T follicular helper cell (primary cell): ENCODE data around the gene ASB16.
"Not testable (repeated sequence)": the region's sequence is repeated elsewhere in the genome, so short reads cannot be mapped to it uniquely, and the experiment has no call there.

Source experiments
- DNase-seq: peaks from one replicate; pipeline ENCODE4 v3.0.0-alpha.2; 2020; ENCODE audit warnings: low read depth

The ASB16 gene

DNA sequence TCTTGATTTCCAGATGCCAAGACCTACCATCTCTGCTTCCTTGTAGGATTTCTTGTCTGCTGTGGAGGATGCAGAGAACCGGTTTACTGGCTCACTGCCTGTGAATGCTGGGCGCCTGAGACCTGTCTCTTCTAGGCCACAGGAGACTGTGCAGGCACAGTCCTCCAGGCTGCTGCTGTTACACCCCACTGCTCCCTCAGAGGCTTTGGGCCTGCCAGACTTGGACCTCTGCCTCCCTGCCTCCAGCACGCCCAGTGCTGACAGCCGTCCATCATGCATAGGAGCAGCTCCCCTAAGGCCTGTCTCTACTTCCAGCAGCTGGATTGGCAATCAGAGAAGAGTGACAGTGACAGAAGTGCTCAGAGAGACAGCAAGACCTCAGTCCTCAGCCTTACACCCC lies 22.7 kb upstream of the ASB16 start:
- DNase-seq, result no peak

DNA sequence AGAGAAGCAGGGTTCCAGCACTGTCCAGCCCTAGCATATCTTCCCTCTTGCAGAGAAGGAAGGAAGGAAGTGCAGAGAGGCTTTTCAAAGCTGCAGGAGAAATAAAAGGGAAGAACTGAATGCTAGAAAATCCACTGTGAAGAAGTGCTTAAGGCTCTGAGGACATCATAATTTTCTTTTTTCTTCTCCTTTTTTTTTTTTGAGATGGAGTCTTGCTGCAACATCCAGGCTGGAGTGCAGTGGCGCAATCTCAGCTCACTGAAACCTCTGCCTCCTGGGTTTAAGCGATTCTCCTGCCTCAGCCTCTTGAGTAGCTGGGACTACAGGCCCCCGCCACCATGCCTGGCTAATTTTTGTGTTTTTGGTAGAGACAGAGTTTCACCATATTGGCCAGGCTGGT lies 21.4 kb upstream of the ASB16 start:
- not testable (repeated sequence) for DNase-seq

- no peak for DNase-seq
Observed at GRCh38 chr17:44149750-44150329, 20.7 kb upstream of the ASB16 start.

DNA sequence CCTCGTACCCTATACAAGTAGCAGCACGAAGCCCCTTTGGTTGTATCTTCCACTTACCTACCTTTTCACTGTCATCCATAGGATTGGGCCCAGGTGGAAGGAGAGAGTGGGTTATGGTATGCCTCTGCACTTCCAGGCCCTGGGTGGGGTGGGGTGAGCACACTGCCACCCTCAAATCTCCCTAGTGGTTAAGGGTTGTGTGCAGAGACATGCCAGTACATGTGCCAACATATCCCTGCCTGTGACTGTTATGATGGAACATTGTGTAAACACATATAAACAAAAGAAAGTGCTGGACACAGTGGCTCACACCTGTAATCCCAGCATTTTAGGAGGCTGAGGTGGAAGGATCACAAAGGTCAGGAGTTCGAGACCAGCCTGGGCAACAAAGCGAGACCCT lies 17.6 kb upstream of the ASB16 start:
- DNase-seq, result no peak

DNA sequence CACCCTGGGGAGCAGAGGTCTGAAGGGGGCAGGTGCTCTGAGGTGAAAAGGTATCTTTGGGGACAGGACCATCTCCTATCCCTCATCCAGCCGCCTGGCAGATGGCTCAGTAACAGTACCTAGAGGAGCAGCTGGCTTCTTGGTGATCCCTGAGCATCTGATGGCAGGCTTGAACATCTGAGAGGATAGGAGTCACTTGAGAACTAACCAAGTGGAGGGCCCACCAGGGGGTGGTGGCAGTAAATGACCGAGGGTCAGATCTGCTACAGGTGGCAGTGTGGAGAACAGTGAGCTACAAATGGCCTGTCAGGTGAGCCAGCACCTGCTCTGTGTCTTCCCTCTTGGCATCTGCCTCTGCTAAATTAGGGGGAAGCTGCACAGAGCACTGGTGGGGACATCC lies 15.0 kb upstream of the ASB16 start:
- no peak for DNase-seq

DNA sequence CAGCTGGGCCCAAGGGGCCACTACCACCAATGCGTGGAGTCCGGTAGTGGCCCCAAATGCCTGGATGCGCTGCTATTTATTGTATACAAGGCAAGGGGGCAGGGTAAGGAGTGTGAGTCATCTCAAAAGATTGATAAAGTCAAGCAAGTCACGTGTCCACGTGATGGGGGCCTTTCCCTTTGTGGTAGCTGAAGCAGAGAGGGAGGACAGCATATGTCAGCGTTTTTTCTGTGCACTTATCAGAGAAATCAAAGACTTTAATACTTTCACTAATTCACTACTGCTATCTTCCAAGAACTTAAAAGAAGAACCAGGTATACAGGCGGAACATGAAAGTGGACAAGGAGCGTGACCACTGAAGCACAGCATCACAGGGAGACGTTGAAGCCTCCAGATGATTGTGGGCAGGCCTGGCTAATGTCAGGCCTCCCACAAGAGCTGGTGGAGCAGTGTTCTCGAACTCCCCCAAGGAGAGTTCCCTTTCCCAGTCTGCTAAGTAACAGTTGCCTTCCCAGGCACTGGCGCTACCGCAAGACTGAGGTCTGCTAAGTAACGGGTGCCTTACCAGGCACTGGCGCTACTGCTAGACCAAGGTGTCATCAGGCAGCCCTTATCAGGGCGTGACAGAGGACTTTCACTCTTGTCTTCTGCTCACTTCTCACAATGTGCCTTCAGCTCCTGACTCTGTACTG lies 10.8 kb upstream of the ASB16 start:
- DNase-seq, result peak; percentile 20

- no peak for DNase-seq
Observed at GRCh38 chr17:44164476-44164875, 6.0 kb upstream of the ASB16 start.

- no peak for DNase-seq
Observed at GRCh38 chr17:44167181-44167861, 3.2 kb upstream of the ASB16 start.

- no peak for DNase-seq
Observed at GRCh38 chr17:44170135-44170498, 387 bp upstream of the ASB16 start.

- no peak for DNase-seq
Observed at GRCh38 chr17:44171931-44172455, 1.5 kb downstream of the ASB16 start.

DNA sequence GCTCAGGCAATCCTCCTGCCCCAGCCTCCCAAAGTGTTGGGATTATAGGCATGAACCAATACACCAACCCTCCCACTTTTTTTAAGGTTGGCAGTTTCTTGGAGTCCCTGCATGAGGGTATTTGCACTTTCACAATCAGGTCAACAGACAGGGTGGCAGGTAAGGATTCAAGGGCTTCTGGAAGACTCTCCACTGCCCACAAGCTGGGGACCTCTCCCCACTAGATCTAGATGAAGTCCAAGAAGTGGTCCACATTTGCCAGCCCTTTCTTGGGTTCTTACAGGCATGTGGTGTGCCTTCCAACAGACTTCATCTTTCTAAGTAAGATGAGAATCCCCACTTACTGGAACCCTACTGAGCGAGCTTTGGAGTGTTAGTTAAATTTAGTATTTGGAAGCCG lies 3.9 kb downstream of the ASB16 start:
- no peak for DNase-seq

GRCh38 chr17:44176257-44176656 lies 5.8 kb downstream of the ASB16 start:
- DNase-seq, result no peak

DNA sequence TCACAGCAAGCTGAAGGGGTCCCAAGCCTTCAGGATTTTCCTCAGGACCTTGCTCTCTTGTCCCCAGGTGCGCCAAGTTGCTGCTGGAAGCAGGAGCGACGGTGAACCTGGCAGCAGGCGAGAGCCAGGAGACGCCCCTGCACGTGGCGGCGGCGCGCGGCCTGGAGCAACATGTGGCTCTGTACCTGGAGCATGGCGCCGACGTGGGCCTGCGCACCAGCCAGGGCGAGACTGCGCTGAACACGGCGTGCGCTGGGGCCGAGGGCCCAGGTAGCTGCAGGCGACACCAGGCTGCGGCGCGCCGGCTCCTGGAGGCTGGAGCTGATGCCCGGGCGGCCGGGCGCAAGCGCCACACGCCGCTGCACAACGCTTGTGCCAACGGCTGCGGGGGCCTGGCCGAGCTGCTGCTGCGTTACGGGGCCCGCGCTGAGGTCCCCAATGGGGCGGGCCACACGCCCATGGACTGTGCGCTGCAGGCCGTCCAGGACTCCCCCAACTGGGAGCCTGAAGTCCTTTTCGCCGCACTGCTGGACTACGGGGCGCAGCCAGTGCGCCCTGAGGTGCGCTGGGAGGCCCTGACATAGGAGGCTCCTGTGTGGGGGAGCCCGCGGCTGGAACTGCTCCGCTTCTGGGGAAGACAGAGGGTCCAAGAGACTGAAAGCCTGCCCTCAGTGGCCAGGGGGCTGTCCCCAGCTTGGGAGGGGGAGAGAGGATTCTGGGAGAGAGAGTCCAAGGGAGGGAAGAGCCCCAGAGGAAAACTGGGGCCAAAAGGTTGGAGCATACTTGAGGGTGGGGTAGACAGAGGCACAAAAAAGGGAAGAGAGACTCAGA lies 6.4 kb downstream of the ASB16 start:
- DNase-seq, result no peak

- DNase-seq, result no peak
Observed at GRCh38 chr17:44177640-44178039, 7.1 kb downstream of the ASB16 start.

DNA sequence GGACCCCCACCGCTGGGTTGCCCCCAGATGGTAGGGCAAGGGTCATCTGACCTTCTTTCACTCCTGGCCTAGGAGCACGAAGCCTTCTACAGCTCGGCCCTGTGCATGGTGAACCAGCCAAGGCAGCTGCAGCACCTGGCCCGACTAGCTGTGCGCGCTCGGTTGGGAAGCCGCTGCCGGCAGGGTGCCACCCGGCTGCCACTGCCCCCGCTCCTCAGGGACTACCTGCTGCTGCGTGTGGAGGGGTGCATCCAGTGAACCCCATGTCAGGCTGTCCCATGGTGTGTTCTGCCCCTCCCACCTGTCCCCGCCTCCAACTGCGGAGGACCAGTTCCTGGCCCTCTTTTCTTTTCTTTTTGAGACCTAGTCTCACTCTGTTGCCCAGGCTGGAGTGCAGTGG lies 7.6 kb downstream of the ASB16 start:
- no peak for DNase-seq

DNA sequence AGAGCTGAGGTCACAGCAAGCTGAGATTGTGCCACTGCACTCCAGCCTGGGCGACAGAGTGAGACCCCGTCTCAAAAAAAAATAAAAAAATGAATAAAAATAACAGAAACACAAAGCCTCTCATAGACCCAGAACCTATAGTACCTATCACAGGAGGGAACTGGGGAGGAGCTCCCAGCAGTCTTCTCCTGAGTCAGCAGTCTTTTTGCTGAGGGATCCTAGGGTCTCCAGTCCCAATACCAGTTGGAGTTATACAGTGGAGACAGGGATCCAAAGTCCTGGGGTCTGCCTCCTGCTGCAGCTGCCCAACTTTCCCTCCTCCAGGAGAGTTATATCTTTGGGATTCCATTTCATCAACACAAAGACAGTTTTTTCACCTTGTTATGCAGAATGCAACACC lies 12.5 kb downstream of the ASB16 start:
- DNase-seq, result no peak

DNA sequence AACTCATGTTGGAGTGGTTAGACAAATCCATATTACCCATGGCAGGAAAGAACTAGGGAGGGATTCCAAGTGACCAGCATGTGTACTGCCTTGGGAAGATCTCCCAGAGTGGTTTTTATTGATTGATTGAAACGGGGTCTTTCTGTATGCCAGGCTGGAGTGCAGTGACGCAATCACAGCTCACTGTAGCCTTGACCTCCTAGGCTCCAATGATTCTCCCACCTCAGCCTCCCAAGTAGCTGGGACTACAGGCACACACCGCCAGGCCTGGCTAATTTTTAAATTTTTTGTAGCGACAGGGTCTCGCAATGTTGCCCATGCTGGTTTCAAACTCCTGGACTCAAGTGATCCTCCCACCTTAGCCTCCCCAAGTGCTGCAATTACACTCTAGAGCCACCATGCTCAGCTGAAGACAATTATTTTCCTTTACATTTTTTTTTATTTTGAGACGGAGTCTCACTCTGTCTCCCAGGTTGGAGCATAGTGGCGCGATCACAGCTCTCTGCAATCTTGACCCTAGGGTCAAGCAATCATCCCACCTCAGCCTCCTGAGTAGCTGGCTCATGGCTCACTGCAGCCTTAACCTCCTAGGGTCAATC lies 13.8 kb downstream of the ASB16 start:
- DNase-seq, result no peak

DNA sequence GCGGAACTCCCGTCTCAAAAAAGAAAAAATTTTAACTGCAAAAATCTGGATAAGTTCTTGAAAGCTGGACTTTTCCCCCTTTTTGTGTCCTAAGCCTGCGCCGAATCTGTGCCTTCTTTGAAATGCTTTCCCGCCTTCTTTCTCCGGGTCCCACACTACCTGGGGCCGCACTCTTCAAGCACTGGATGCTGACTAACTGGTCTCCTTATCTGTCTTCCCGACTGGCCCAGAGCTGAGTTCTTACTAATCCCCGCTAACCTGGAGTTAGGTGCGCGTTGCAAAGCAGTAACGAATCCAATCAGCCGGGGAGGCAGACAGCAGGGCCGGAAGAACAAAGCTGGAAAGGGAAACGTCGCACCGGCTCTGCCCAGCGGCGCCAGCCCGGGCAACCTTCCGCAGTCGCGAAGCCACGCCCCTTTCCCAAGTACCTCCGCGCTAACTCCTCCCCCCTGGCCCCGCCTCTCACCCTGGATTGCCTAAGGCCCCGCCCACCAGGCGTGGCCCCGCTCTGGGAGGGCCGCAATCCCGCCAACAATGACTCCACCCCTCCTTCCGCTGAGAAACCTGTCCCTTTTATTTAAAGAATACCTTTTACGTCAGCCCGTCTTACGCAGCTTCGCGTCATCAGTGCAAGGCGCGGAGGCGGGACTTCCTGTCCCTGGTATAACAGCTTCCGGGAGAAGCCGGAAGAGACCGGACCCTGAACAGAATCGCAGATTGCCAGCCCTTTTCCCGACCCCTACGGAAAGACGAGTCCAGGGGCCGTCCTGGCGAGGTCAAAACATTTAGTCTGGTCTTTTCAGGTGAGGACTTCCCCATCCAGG lies 16.0 kb downstream of the ASB16 start, which contains the start of gene TMUB2:
TSS of gene TMUB2 (plus strand) at position 666 of the 824 bp plus-strand sequence. CDS start 737 bp downstream, outside the sequence.
- DNase-seq, result peak; percentile 99

- peak; percentile 34 for DNase-seq
Observed at GRCh38 chr17:44187131-44187899, 16.8 kb downstream of the ASB16 start.
